Spleen (tissue), 7 donors: Measurements from ENCODE around the gene APOBEC4.

ENCODE experiments used
- CTCF ChIP-seq, 11 experiments: fragments of 200-600 bp in 7 of 11; fragments of 450-650 bp in 4 of 11; sonication (generic) in 4 of 11; IDR thresholded peaks in 8 of 11; conservative IDR thresholded peaks in 3 of 11; 1 replicate in 7 of 11; 2 replicates in 4 of 11; pipeline versions ENCODE4 v1.4.0 to v1.8.0; 2016 to 2021; ENCODE audit warnings: antibody characterized with exemption in 11 of 11, inconsistent platforms in 4 of 11, mild to moderate bottlenecking in 1 of 11
- POLR2A ChIP-seq, 3 donors: fragments of 450-650 bp; IDR thresholded peaks; one replicate each; pipeline ENCODE4 v1.5.1; 2017; ENCODE audit warnings: antibody characterized with exemption in 3 of 3, mild to moderate bottlenecking in 1 of 3
- donor health status: DM: no; HTN: no; CAD: no; lungs with moderate emphysema.
- donor health status: DM: no; HTN: no; CAD: no.
- donor health status: DM: no; HTN: no; CAD: no.

GRCh38 chr1:183607322-183607980 lies 45.7 kb downstream of the APOBEC4 start:
- TF ChIP-seq CTCF (IDR thresholded peaks at IDR 0.05 in 8 of 11, conservative IDR thresholded peaks at IDR 0.05 in 3 of 11), result no peak
- no peak for TF ChIP-seq POLR2A (IDR thresholded peaks at IDR 0.05)
